MM.1S (cell line): ENCODE results near the gene CDPF1.

Experiments
- DNase-seq: peaks from one replicate; pipeline ENCODE4 v3.0.0-alpha.2; 2015
- H2AFZ ChIP-seq: fragments of 300-600 bp; sonication (generic); 2 replicates; pipeline ENCODE4 v1.6.0; 2016; ENCODE audit warnings: antibody characterized with exemption, low read length
- H3F3A ChIP-seq: fragments of 300-600 bp; sonication (generic); 2 replicates; pipeline ENCODE4 v1.6.1; 2016; ENCODE audit warnings: mild to moderate bottlenecking, antibody characterized with exemption, low read length, moderate library complexity, mixed read lengths; ENCODE audit not compliant: insufficient read depth
- H3K27ac ChIP-seq: fragments of 300-600 bp; sonication (generic); 2 replicates; pipeline ENCODE4 v1.5.1; 2016; ENCODE audit warnings: mild to moderate bottlenecking, low read length
- H3K27me3 ChIP-seq: fragments of 300-600 bp; sonication (generic); replicated peaks from 2 replicates; pipeline ENCODE4 v1.6.0; 2016; ENCODE audit warnings: low read length; ENCODE audit not compliant: insufficient read depth
- H3K36me3 ChIP-seq: fragments of 300-600 bp; sonication (generic); replicated peaks from 2 replicates; pipeline ENCODE4 v1.6.1; 2016; ENCODE audit warnings: mild to moderate bottlenecking, low read length, mixed read lengths; ENCODE audit not compliant: insufficient read depth
- H3K4me1 ChIP-seq: fragments of 300-600 bp; sonication (generic); 2 replicates; pipeline ENCODE4 v1.6.1; 2016; ENCODE audit warnings: low read length, mixed read lengths
- H3K4me2 ChIP-seq: fragments of 300-600 bp; sonication (generic); 2 replicates; pipeline ENCODE4 v1.6.0; 2016; ENCODE audit warnings: low read depth, low read length
- H3K4me3 ChIP-seq: fragments of 300-600 bp; sonication (generic); 2 replicates; pipeline ENCODE4 v1.5.1; 2016; ENCODE audit warnings: low read length, mixed read lengths
- H3K79me2 ChIP-seq: fragments of 300-600 bp; sonication (generic); 2 replicates; pipeline ENCODE4 v1.6.1; 2016; ENCODE audit warnings: mixed run types, low read length, mixed read lengths
- H3K9ac ChIP-seq: fragments of 300-600 bp; sonication (generic); 2 replicates; pipeline ENCODE4 v1.6.1; 2016; ENCODE audit warnings: low read length, mixed read lengths
- H3K9me2 ChIP-seq: fragments of 300-600 bp; sonication (generic); replicated peaks from 2 replicates; pipeline ENCODE4 v1.6.1; 2016; ENCODE audit warnings: mild to moderate bottlenecking, low read length, mixed read lengths; ENCODE audit not compliant: insufficient read depth
- H3K9me3 ChIP-seq: fragments of 300-600 bp; sonication (generic); replicated peaks from 2 replicates; pipeline ENCODE4 v1.6.1; 2016; ENCODE audit warnings: mild to moderate bottlenecking, low read length, mixed read lengths; ENCODE audit not compliant: insufficient read depth
- H4K20me1 ChIP-seq: fragments of 300-600 bp; sonication (generic); 2 replicates; pipeline ENCODE4 v1.6.1; 2016; ENCODE audit warnings: mild to moderate bottlenecking, low read length, moderate library complexity, mixed read lengths; ENCODE audit not compliant: insufficient read depth
- EZH2 ChIP-seq: fragments of 300-600 bp; sonication (generic); optimal IDR thresholded peaks from 2 replicates; pipeline ENCODE3; 2017; ENCODE audit warnings: low read depth, mild to moderate bottlenecking, antibody characterized with exemption, low read length, mixed read lengths
- EZH2phosphoT487 ChIP-seq: fragments of 300-600 bp; sonication (generic); IDR thresholded peaks from 2 replicates; pipeline ENCODE4 v1.6.1; 2018; ENCODE audit warnings: antibody characterized with exemption, low read length
- TF ChIP-seq, protein P1 (sequence below): fragments of 300-600 bp; sonication (generic); IDR thresholded peaks from 2 replicates; pipeline ENCODE4 v1.5.1; 2016; ENCODE audit warnings: antibody characterized with exemption, low read length, mixed read lengths

CDPF1 gene

DNA sequence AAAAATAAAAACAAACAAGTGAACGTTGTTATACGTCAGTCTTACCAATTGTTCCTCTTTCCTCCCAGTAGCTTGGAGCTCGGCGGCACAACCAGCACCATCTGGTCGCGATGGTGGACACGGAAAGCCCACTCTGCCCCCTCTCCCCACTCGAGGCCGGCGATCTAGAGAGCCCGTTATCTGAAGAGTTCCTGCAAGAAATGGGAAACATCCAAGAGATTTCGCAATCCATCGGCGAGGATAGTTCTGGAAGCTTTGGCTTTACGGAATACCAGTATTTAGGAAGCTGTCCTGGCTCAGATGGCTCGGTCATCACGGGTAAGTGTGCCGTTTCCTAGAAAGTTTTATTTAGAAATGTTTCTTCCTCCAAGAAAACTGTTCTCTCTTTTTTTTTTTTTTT, 51.8 kb downstream of the CDPF1 start:
- no peaks in the 10 kb centered on the region for H3F3A ChIP-seq
- no peak overlapping the region for H3K4me2 ChIP-seq
- H4K20me1 ChIP-seq, result no peaks in the 10 kb centered on the region
- no peaks in the 10 kb centered on the region for H3K79me2 ChIP-seq
- no peak overlapping the region for H3K4me3 ChIP-seq
- H3K27ac ChIP-seq, result no peak overlapping the region
- no peak overlapping the region for H3K9ac ChIP-seq
- DNase-seq, result no peak
- TF ChIP-seq EZH2phosphoT487, result no peak
- TF ChIP-seq, protein P1, sequence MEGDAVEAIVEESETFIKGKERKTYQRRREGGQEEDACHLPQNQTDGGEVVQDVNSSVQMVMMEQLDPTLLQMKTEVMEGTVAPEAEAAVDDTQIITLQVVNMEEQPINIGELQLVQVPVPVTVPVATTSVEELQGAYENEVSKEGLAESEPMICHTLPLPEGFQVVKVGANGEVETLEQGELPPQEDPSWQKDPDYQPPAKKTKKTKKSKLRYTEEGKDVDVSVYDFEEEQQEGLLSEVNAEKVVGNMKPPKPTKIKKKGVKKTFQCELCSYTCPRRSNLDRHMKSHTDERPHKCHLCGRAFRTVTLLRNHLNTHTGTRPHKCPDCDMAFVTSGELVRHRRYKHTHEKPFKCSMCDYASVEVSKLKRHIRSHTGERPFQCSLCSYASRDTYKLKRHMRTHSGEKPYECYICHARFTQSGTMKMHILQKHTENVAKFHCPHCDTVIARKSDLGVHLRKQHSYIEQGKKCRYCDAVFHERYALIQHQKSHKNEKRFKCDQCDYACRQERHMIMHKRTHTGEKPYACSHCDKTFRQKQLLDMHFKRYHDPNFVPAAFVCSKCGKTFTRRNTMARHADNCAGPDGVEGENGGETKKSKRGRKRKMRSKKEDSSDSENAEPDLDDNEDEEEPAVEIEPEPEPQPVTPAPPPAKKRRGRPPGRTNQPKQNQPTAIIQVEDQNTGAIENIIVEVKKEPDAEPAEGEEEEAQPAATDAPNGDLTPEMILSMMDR, result no peak
- TF ChIP-seq EZH2, result no peak
- H3K27me3 ChIP-seq, result no peaks in the 10 kb centered on the region
- H3K9me3 ChIP-seq, result no peaks in the 10 kb centered on the region
- no peaks in the 10 kb centered on the region for H3K4me1 ChIP-seq
- H3K36me3 ChIP-seq, result no peaks in the 10 kb centered on the region
- no peak overlapping the region for H2AFZ ChIP-seq
- H3K9me2 ChIP-seq, result no peaks in the 10 kb centered on the region

DNA sequence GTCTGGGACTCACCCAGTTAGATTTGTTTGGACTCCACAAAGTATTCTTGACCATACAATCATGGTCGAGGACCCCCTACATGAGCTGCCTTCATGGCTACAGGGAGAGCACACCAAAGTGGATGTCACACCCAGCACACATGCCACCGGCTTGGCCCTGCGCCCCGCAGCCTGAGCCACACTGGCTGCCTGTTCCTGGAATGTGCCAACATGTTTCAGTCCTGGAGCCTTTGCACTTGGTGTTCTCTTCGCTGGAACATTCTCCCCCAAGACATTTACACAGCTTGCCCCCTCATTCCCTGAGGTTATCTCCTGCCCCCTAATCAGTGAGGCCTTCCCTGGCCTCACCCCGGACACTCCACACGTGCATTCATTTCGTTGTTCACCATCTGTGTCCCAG, 53.8 kb downstream of the CDPF1 start:
- Histone ChIP-seq H3K79me2 (no peaks in the 10 kb centered on the region), H3F3A (no peaks in the 10 kb centered on the region), H4K20me1 (no peaks in the 10 kb centered on the region), H3K9me2 (no peaks in the 10 kb centered on the region), H2AFZ (no peak overlapping the region), H3K4me3 (no peak overlapping the region), H3K9me3 (no peaks in the 10 kb centered on the region), H3K4me2 (no peak overlapping the region), H3K27me3 (no peaks in the 10 kb centered on the region), H3K4me1 (no peaks in the 10 kb centered on the region), H3K9ac (no peak overlapping the region), H3K27ac (no peak overlapping the region), H3K36me3 (no peaks in the 10 kb centered on the region)
- TF ChIP-seq, protein P1, result no peak
- TF ChIP-seq EZH2phosphoT487, result no peak
- no peak for TF ChIP-seq EZH2
- no peak for DNase-seq

DNA sequence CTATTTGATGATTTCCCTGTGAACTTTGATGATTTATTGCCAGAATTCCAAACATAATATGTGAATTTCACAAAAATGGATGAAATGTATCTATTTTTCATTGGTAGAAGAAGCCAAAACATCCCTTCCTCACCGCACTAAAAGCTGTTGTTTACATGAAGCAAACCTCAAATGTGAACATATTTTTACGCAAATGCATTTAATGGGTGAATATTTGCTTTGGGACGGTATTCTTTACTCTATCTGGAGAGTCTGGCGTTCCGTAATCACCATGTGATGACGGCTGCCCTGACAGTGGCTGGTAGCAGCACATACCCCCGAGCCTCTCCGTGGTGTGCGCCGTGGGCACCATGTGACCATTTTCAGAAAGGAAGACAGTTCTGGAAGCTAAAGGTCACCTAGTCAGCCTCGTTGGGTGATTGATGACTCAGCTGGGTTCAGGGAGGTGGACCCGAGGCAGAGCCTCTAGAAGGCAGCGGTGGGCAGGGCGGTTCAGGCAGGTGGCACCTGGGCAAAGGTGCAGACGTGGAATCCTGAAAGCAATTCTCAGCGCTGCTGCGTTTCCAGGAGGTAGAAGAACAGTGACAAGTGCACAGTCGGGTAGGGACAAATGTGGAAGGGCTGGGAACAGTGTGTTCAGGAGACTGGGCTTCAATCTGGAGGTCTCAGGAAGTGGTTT, 54.5 kb downstream of the CDPF1 start:
- Histone ChIP-seq H2AFZ (no peak overlapping the region), H3K79me2 (no peaks in the 10 kb centered on the region), H3K4me3 (no peak overlapping the region), H3K27ac (no peak overlapping the region), H3K4me2 (no peak overlapping the region), H4K20me1 (no peaks in the 10 kb centered on the region), H3K27me3 (no peaks in the 10 kb centered on the region), H3K4me1 (no peaks in the 10 kb centered on the region), H3K9ac (no peak overlapping the region), H3K9me2 (no peaks in the 10 kb centered on the region), H3F3A (no peaks in the 10 kb centered on the region), H3K9me3 (no peaks in the 10 kb centered on the region), H3K36me3 (no peaks in the 10 kb centered on the region)
- DNase-seq, result no peak
- no peak for TF ChIP-seq EZH2
